HG03025 (cell line): ENCODE data around the gene ZDHHC3.

Experiments
- ATAC-seq: cut with Tn5 transposase; IDR thresholded peaks from one replicate; pipeline ENCODE4 v1.9.1; 2021; ENCODE audit warnings: mild to moderate bottlenecking, moderate library complexity; ENCODE audit not compliant: unreplicated experiment, low FRiP score

ZDHHC3 gene, protein sequence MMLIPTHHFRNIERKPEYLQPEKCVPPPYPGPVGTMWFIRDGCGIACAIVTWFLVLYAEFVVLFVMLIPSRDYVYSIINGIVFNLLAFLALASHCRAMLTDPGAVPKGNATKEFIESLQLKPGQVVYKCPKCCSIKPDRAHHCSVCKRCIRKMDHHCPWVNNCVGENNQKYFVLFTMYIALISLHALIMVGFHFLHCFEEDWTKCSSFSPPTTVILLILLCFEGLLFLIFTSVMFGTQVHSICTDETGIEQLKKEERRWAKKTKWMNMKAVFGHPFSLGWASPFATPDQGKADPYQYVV

DNA sequence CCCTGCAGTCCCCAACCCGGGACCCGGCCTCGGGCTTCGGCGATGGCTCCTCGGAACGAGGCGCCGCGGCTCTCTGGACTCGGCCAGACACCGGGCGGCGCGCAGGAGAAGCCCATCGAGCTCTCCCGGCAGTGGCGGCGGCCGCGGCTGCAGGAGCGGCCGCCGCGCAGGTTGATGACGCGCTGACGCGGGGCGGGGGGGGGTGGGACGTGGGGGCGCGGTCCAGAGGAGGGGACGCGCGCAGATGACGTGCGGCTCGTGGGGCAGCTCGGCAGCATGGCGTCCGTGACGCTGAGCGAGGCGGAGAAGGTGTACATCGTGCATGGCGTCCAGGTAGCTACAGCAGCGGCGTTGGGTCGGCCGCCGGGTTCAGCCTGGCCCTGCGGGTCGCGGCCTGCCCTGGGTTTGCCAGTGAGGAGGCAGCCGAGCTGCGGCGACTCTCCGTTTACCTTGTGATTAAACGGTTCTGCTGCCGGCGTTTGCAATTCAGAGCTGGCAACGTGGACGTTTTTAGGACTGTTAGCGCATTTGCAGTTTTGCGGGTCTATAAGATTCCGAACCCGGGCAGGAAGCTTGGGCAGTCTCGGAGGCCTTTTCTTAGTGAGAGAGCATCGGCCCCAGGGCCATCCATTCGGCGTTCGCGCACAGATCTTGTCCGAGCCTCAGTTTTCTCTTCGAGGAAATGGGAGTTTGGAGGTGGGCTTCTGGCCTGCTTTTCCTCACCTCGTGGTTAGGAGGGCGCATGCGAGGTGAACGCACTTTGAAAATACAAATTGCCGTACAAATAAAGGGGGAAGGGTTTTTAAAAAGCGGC, at the start of gene ZDHHC3, which contains the start of gene EXOSC7:
Gene ZDHHC3 (minus strand): TSS at position 173 of the 814 bp plus-strand sequence. CDS start 16,738 bp downstream, outside the sequence.
Gene EXOSC7 (plus strand): TSS at position 243 of the 814 bp plus-strand sequence. CDS start 34 bp downstream, at position 277.
- ATAC-seq = peak; percentile 73

DNA sequence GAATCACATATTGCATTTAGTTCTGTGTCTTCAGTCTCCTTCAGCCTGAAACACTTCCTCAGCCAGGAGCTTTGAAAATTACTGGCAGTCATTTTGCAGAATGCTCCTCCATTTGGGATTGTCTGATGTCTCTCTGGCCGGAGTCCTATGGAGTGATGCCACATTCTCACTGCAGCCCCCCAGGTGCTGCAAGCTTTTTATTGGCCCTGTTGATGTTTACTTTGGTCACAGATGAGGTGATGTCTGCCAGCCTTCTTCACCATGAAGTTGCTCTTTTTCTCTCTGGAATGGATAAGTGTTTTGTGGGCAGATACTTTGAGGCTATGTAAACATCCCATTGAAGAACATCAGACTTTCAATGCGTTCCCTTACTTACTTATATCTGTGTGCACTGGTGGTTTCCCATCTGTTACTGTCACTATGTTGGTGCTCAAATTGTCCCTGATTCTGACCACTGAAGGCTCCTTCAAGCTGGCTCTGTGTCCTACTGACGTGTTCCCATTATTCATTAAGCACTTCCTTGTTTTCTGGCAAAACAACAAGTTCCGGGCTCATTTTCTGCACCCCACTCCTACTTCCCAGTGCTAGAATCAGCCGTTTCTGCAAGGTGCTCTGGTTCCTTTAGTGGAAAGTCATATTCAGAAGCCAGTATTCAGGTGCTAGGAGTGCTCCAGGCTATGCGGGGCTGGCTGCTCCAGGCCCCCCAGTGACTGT, 48.7 kb upstream of the ZDHHC3 start:
- ATAC-seq = no peak

DNA sequence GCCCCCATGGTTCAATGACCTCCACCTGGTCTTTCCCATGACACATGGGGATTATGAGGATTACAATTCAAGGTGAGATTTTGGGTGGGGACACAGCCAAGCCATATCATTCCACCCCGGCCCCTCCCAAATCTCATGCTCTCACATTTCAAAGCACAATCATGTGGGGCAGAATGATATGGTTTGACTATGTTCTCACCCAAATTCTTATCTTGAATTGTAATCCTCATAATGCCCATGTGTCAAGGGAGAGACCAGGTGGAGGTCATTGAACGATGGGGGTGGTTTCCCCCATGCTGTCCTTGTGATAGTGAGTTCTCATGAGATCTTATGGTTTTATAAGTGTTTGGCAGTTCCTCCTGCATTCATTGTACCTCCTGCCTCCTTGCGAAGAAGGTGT, 47.7 kb upstream of the ZDHHC3 start:
- no peak for ATAC-seq

DNA sequence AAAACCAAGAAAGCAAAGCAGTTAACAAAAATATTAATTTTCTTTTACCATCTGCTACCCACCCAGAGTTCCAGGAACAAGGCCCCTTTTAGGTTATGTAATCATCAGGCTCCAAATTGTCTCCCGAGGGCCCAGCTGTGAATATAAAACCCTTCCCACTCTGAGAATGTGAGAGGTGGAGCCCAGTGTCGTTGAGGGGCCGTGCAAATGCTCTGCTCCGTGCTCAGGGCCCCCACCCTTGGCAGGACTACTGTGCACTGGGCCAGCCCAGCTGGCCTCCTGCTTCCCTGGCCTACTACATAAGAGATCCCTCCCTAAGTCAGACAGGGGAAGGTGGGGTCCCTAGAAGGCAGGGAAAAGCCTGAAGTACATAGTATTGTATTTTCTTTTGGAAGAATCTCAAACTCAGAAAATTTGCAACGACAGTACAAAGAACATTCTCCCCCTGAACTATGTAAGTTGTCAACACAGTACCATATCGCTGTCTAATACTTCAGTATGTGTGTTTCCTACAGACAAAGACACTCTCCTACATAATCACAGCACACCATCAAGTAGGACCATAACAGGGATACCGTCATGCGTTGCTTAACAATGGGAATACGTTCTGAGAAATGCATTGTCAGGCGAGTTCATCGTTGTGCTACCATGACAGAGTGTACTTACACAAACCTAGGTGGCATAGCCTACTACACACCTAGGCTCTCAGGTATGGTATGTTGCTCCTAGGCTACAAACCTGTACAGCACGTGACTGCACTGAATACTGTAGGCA, 45.7 kb upstream of the ZDHHC3 start:
- ATAC-seq = no peak

DNA sequence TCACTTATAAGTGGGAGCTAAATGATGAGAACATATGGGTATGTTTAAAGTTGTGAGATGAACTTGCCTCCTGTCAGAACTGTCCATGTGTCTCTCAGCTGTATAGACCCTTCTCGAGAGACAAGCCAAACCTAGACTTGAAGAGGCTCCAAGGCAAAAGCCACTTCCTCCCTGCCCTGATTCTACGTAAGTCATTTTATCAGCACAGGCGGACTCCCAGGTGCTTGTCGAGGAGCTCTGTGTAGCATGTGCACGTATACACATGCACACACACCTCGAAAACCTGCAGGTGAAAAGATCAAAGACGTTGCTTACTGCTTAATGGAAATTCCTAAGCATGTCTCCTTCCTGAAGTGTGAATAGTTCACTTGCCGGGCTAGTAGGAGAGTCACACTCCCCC, 44.6 kb upstream of the ZDHHC3 start:
- no peak for ATAC-seq

DNA sequence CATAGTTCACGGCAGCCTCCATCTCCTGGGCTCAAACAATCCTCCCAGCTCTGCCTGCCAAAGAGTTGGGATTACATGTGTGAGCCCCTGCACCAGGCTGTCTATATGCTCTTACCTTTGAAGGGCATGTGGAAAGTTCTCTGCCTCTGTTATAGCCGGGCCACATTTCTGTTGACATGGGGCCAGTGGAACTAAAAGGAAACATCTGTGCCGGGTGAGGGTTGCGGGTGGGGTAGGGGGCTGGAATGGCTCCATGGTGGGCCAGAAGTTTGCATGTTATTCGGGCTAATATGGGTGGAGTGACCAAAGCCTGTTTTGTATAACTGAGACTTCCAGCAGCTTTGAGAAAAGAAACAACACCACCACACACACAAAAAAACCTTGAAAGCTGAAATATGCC, 41.8 kb upstream of the ZDHHC3 start:
- ATAC-seq = no peak

DNA sequence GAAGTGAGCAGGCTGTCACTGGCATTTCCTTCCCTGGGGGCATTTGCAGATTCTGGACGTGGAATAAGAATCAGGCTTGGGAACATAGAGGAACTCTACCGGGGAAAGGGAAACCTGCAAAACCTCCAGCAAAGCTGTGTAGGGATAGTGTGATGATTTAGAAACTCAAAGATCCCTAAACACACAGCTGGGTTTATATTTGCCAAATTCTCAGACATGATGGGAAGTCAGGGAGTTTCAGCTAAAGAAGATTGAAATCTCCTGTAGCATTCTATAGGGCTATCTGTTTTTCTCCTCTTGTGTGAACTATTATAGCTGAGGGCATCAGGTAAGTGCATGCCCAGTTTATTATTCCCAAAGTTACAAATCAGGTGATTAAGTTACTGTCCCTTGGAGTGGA, 40.9 kb upstream of the ZDHHC3 start:
- ATAC-seq = no peak

DNA sequence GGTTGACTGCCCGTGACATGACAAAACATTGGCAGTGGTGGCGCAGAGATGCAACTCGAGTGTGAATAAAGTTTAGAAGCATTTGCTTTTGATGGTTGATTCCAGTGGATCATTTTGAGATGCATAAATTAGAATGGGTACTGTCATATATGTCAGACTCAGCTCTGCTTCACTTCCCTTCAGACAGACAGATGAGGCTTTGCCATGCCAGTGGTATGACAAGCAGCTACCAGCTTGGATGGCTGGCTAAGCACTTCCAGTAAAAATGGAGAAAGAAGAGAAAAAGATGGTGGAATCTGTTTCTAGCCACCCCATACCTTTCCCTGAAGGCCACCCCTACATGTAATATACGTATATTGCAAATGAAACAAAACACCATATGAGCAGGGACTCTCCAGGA, 36.6 kb upstream of the ZDHHC3 start:
- ATAC-seq = no peak

DNA sequence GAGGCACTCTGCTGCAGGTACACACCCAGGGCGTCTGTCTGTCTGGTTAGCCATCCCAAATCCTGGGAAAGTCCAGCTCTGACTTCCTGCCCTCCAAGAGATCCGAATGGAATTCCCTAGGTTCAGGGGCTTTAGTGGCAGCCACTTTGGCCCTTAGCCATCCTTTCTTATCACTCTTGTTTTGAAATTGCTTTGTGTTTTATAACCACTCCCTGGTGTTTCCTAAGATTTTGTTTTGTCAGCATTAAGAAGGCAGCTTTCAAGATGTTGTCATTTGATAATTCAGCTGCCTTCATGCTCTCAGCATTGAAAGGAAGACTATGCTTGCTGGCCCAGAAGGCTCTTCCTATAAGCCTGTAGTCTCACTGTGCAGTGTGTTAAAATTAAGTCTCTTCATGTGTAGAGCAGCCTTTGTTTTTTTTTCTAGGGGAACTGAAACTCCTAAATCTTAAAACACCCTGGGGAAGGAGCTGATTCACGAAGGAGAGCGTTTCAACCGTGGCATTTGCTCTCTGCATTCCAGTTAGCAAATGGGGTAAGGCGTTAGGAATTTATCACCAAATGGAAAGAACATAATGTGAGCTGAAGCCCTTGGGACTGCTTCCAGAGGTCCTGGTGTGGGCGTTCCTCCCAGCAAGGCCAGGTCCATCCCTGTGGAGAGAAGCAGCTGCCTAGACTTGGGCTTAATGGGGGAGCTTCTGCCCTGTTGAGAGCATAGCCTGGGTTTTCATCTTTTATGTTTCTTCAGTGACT, 36.0 kb upstream of the ZDHHC3 start:
- no peak for ATAC-seq

DNA sequence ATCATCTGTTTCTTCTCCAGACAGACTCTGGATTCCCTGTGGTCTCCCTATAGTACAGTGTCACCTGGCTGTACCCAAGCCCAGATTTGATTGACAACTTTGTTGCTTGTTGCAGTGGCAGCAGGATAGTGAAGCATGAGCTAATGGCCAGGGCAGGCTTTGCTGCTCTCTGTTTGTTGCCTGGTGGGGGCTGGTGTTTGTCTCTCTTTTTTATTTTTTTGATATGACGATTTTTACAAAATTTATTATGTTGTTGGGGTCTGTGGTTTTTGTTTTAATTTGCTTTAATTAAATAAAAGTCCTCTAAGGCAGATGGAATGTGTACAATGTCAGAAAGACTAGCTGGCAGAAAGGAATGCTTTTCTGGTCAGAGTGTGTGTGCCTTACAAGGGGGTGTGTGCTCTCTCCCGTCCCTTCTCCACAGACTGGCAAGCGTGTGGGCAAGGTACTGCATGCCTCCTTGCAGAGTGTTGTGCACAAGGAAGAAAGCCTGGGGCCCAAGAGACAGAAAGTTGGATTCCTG, 34.9 kb upstream of the ZDHHC3 start:
- ATAC-seq = no peak

DNA sequence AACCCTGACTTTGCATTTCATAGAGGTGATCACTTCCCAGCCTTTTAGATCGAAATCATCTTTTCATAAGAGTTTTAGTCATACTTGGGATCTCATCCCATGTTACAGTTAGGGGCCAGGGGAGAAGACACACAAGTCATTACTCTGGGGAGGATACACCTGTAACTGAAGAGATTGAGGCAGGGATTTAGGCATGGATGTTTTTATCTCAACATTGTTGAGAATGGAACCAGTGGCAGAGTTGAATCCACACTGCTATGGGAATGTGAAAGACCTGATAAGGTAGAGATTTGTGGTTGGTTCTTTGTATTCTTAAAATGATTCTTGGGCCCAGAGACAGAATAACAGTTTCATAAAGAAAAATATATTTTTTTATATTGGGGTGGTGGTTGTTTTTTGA, 33.9 kb upstream of the ZDHHC3 start:
- ATAC-seq = no peak

DNA sequence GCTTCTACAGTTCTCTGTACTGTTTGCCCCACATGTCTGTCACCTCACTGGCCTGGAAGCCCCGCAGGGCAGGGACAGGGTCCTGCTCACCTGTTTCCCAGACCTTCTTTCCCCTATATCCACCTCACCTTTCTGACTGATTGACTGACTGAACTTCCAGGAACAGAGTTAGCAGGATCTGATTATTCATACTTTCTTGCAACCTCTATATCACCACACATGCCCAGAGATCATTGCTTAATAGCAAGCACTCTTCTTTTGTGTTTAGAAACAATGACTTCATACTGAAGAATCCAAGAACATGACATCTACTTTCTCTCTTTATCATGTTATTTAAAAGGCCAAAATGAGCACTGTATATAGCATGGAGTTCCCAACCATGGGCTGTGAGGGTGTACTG, 32.1 kb upstream of the ZDHHC3 start:
- ATAC-seq = no peak

DNA sequence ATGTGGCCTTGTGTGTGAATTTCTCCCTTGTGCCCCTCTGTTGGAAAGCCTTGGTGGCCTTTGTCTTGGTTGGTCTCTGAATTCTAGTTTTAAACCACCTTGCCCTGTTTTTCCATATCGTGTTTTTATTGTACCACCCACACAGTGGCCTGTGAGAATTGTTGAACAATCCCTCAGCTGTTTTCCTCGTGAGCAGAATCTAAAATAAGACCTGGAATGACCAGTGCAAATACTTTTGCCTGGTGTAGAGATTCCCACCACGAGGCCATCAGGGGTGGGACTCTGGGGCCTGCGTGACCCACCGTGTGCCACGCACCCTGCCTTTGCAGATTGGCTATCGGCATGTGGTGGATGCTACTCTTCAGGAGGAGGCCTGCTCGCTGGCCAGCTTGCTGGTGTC, 31.1 kb upstream of the ZDHHC3 start:
- no peak for ATAC-seq

DNA sequence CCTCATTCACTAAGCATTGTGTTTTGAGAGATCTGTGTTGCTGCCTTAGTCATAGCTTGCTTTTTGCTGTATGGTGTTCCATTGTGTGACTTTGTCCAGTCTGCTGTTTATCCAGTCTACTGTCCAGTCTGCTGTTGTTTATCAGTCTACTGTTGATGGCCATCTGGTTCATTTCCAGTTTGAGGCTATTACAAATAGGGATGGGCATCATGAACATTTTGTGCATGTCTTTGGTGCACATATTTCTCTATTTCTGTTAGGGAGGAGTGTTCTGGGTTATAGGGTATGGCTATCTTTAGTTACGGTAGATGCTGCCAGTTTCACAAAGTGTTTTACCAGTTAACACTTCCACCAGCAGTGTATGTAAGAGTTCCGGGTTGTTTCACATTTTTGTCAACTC, 27.9 kb upstream of the ZDHHC3 start:
- no peak for ATAC-seq

DNA sequence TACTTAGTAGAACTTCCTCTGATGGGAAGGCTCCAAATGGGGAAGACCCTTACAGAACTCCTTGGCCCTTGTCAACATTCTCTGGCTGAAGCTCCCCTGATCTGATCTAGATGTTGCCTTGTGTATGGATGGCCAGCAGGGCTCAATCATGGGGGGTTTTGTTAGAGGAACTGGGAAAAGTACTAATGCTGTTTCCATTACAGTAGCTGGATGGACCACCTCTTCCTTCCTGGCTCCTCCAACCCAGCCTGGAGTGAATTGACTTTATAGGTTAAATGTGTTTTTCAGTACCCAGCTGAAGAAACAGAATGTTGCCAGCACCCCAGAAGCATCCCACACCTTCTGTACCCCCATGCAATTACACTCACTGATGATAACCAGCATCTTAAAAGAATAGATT, 27.4 kb upstream of the ZDHHC3 start:
- no peak for ATAC-seq

DNA sequence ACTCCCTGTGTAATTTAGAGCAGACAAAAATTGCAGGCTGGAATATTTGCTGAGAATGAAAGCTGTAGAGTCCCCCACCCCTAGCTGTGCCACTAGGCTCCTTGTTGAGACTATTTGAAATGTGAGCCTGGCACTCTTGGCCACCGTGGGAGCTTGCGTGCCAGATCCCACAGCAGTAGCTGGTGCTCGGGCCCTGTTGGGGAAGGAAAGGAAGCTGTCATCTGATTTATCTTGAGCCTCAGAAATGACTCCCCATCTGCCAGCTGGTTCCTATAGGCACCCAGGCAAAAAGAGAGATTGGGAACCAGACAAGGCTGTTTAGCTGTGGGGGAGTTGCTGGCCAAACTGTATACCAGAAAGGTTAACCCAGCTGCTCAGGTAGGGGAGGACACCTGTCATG, 26.7 kb upstream of the ZDHHC3 start:
- no peak for ATAC-seq

DNA sequence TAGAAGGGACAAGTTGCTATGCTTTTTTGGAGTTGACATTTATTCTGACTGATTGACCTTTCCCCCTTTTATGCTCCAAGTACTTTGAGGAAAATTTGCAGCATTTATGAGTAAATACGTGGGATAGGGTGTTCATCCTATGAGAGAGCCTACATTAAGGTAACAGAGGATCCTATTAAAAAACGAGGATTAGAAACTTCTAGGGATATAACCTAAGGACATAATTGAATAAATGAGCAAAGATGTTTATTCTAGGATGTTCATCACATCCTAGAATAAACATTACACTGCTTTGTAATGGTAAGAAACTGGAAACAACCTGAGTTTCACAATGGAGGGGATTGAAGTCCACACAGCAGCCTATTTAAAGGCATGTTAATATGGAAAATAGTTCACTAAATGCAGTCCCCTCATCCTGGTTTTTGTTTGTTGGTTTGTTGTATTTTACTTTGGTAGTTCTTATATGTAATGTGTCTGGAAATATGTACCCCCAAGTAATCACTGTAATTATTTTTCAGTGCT, 26.2 kb upstream of the ZDHHC3 start:
- no peak for ATAC-seq

DNA sequence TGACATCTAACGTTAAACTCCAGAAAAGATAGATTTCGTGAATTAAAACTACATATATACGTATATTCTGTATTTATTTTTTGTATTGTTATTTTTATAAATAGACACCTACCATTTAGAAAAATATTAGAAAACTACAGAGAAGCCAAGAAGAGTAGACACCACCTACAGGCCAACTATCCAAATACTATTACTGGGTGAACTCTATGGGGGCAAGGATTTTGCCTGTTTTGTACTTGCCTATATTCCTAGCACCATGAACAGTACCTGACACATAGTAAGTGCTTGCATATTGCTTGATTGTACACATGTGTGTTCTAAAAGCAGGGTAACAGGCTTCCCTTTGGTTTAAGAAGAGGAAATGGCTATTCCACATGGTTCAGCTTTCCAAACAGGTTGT, 25.8 kb upstream of the ZDHHC3 start:
- no peak for ATAC-seq

DNA sequence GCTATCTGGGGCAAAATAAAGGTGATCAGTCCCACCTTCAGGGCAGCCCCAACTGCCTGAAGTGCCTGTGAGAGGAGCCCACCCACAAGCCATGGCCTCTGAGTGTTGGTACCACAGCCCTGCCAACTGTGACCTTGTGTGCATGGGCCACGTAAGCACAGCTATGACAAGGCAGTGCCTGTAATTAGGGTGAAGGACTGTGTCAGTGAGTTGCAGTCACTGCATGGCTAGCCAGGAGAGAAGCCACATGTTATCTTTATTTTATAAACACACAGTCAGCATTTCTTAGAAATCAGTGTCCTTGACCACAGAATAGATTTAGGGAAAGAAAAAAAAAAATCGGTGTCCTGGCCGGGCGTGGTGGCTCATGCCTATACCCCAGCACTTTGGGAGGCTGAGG, 24.8 kb upstream of the ZDHHC3 start:
- ATAC-seq = no peak
